Lung (tissue), 12 donors: Measurements from ENCODE around the gene TACR1. TPM values are rescaled to one million over a fixed set of nuclear protein-coding genes. Genes with fewer than 3 reads are reported as not detected.
A peak's percentile ranks its signal among the peaks of the same experiment; 100 is the strongest.

Source experiments
- ATAC-seq: fragments of 200-7000 bp; cut with Tn5 transposase; one replicate; pipeline ENCODE4 v1.9.1; 2020; ENCODE audit warnings: moderate number of reproducible peaks; ENCODE audit not compliant: insufficient read depth, low FRiP score
- DNase-seq, 3 donors: peaks; one replicate each; pipeline ENCODE4 v3.0.0-alpha.2; 2013 to 2017
- H3K27ac ChIP-seq, 2 donors: one replicate each; pipeline ENCODE4 v1.5.1; 2013; ENCODE audit warnings: mild to moderate bottlenecking in 2 of 2, moderate library complexity in 2 of 2, control low read depth in 1 of 2, inconsistent platforms in 1 of 2, low read depth in 1 of 2, low read length in 1 of 2
- H3K27me3 ChIP-seq, 3 donors: one replicate each; pipeline ENCODE4 v1.5.1; 2013; ENCODE audit warnings: low read length in 2 of 3; ENCODE audit not compliant: control insufficient read depth in 3 of 3, insufficient read depth in 3 of 3
- H3K36me3 ChIP-seq, 4 donors: one replicate each; pipeline ENCODE4 v1.5.1; 2013; ENCODE audit warnings: low read length in 4 of 4, mild to moderate bottlenecking in 1 of 4, moderate library complexity in 1 of 4; ENCODE audit not compliant: control insufficient read depth in 4 of 4, insufficient read depth in 4 of 4
- H3K4me1 ChIP-seq, 5 donors: one replicate each; pipeline ENCODE4 v1.5.1; 2013; ENCODE audit warnings: low read length in 5 of 5, mild to moderate bottlenecking in 2 of 5, moderate library complexity in 1 of 5; ENCODE audit not compliant: control insufficient read depth in 5 of 5, insufficient read depth in 5 of 5
- H3K4me3 ChIP-seq: one replicate; pipeline ENCODE4 v1.5.1; 2013; ENCODE audit warnings: mild to moderate bottlenecking, control low read depth, moderate library complexity
- H3K9ac ChIP-seq, 2 donors: one replicate each; pipeline ENCODE4 v1.5.1; 2013; ENCODE audit warnings: low read length in 2 of 2, control low read depth in 1 of 2; ENCODE audit not compliant: insufficient read depth in 1 of 2
- H3K9me3 ChIP-seq, 4 donors: one replicate each; pipeline ENCODE4 v1.5.1; 2013; ENCODE audit warnings: low read length in 3 of 4, mild to moderate bottlenecking in 1 of 4, moderate library complexity in 1 of 4; ENCODE audit not compliant: control insufficient read depth in 4 of 4, insufficient read depth in 3 of 4
- WGBS, 2 donors: extraction: QIAGEN DNeasy Blood & Tissue Kit; methylation state at CpG; one replicate each; pipeline ENCODE4 v1.1.7; 2013; 5-methylcytosine and 5-hydroxymethylcytosine counted together
- polyA plus RNA-seq, 2 donors: library from polyadenylated mRNA; stranded (reverse); fragments of 200-250 nt; gene quantifications; one replicate each; pipeline ENCODE4 v1.2.1, GENCODE V29; 2013
- total RNA-seq, 2 donors: library from RNA; depleted of rRNA in 1 of 2; stranded (reverse); fragments of >200 nt in 1 of 2; gene quantifications; one replicate each; pipeline ENCODE4 v1.2.1, GENCODE V29; 2014 to 2021
- TF ChIP-seq, protein P1 (sequence below): IDR thresholded peaks from 2 replicates; pipeline ENCODE4 v1.5.1; 2012; ENCODE audit warnings: mild to moderate bottlenecking; ENCODE audit errors: control extremely low read depth, extremely low read depth
- donor health status: control.
- donor health status: control.
- donor health status: Bipolar disorder and iron deficiency.
- donor health status: healthy.
- donor health status: DM: yes; HTN: yes; CAD: no.

TACR1 gene
- total and polyA plus RNA-seq, 4 donors = 0.33 to 1.6 (median 0.59) TPM

DNA sequence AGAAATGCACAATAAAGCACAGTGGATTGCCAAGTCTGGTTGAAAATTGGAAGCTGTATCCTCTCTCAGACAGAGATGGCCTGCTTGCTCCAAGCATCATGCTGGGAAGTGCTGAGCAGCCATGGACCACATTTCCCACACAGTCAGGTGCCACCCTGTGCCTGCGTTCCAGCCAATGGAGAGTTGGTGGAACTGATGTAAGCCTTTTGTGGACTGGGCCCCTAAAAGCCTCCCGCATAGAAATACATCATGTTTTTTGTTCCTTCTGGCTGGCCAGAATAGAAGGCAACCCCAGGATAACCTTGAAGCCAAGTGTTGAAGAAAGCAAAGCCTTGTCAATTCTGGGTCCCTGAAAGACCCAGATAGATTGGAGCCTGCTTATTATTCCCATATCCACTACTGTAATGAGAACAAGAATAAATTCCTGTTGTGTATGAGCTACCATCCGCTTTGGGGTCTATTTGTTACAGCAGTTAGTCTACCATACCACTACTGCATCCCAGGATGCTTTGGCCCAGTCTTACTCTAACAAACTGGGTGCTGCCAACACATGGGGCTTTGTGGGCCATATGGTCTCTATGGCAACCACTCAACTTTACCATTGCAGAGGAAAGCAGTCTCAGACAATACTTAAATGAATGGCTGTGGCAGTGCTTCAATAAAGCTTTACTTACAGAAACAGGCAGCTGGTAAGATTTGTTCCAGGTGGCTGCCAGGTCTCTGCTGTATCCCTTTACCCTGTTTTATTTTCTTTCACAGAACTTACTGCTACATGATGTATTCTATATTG is 175.5 kb downstream of the TACR1 start:
- 93 to 98% methylated on average over 3 of the region's 3 CpGs for WGBS, 2 donors
- peak in 1 of 3 donors; percentile 12 for DNase-seq
- H3K9ac ChIP-seq = no peak overlapping the region
- H3K27me3 ChIP-seq = no peaks in the 10 kb centered on the region
- no peak overlapping the region for H3K27ac ChIP-seq
- ATAC-seq = no peak
- H3K36me3 ChIP-seq = no peaks in the 10 kb centered on the region
- TF ChIP-seq, protein P1, sequence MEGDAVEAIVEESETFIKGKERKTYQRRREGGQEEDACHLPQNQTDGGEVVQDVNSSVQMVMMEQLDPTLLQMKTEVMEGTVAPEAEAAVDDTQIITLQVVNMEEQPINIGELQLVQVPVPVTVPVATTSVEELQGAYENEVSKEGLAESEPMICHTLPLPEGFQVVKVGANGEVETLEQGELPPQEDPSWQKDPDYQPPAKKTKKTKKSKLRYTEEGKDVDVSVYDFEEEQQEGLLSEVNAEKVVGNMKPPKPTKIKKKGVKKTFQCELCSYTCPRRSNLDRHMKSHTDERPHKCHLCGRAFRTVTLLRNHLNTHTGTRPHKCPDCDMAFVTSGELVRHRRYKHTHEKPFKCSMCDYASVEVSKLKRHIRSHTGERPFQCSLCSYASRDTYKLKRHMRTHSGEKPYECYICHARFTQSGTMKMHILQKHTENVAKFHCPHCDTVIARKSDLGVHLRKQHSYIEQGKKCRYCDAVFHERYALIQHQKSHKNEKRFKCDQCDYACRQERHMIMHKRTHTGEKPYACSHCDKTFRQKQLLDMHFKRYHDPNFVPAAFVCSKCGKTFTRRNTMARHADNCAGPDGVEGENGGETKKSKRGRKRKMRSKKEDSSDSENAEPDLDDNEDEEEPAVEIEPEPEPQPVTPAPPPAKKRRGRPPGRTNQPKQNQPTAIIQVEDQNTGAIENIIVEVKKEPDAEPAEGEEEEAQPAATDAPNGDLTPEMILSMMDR = no peak
- H3K9me3 ChIP-seq = no peaks in the 10 kb centered on the region
- peaks cover 0 to 8% (median 0%) of the 10 kb centered on the region in 5 donors for H3K4me1 ChIP-seq
- H3K4me3 ChIP-seq = no peak overlapping the region

DNA sequence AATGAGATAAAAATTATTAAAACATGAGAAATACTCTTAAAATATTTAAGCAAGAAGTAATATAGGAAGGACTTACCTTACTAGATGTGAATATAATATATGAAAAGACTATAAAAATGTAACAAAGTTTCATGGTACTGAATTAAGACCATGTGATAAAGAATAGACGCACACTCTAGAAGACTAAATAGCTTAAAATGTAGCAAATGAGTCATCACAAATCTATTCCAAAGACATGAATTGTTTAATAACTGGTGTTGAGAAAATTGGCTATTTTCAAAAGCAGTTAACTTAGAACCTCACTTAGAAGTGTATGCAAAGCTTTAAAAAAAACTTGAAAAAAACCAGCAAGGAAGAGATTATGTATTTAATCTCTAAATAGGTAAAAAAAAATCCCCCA is 176.8 kb downstream of the TACR1 start:
- ATAC-seq = no peak
- no peaks in the 10 kb centered on the region for H3K36me3 ChIP-seq
- no peak overlapping the region for H3K27ac ChIP-seq
- H3K4me3 ChIP-seq = no peak overlapping the region
- 88 to 92% methylated on average over 1 of the region's 1 CpG for WGBS, 2 donors
- H3K27me3 ChIP-seq = no peaks in the 10 kb centered on the region
- peaks cover 0 to 1% (median 0%) of the 10 kb centered on the region in 4 donors for H3K9me3 ChIP-seq
- H3K9ac ChIP-seq = no peak overlapping the region
- H3K4me1 ChIP-seq = peaks cover 0 to 8% (median 0%) of the 10 kb centered on the region in 5 donors
- DNase-seq = no peak
- TF ChIP-seq, protein P1 = no peak

DNA sequence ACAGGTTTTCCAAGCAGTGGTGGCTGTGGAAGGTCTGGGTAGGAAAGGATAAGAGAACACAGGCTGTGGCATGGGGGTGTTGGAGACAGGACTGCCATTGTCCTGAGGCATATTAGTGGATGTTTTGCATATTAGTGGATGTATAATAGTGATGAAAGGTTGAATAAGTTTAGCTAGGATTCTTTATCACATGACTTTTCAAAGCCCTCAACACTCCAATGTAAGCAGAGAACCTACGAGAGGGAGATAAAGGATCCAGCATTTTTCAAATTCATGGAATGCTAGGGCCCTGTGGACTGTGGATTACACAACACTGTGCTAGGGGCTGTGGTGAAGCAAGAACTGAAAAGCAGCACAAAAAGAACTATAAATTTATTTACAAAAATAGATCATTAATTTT is 177.6 kb downstream of the TACR1 start:
- Histone ChIP-seq H3K9me3 (peaks cover 0 to 1% (median 0%) of the 10 kb centered on the region in 4 donors), H3K4me3 (no peak overlapping the region), H3K27ac (no peak overlapping the region), H3K4me1 (peaks cover 0 to 8% (median 0%) of the 10 kb centered on the region in 5 donors), H3K9ac (no peak overlapping the region), H3K36me3 (no peaks in the 10 kb centered on the region), H3K27me3 (no peaks in the 10 kb centered on the region)
- WGBS, 2 donors = 70 to 78% methylated on average over 1 of the region's 1 CpG
- peak in 2 of 3 donors; percentile 42 to 52 for DNase-seq
- no peak for ATAC-seq
- TF ChIP-seq, protein P1 = no peak
